Measurements from ENCODE around the gene SCN2A.

DNA sequence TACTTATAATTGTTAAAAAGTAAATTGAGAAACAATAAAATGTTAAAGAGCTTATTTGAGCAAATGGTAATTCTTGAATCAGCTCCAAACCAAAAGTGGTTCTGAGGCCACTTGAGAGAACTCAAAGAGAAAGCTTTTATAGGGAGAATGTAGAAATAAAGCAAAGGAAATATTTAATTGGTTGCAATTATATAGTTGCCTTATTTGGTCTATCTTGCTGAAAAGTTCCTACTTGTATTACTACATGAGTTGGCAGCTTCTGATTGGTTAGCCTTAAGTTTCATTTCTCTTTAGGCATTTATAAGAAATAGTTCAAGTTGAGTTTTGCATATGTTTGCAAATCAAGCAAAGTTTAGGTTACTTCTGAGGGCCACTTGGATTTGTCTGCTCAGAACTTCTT is 38.1 kb downstream of the SCN2A start:
- TF ChIP-seq EZH2 (IDR thresholded peaks at IDR 0.05; ENCODE audit: borderline replicate concordance, low read length): no peak
- TF ChIP-seq, protein P1, sequence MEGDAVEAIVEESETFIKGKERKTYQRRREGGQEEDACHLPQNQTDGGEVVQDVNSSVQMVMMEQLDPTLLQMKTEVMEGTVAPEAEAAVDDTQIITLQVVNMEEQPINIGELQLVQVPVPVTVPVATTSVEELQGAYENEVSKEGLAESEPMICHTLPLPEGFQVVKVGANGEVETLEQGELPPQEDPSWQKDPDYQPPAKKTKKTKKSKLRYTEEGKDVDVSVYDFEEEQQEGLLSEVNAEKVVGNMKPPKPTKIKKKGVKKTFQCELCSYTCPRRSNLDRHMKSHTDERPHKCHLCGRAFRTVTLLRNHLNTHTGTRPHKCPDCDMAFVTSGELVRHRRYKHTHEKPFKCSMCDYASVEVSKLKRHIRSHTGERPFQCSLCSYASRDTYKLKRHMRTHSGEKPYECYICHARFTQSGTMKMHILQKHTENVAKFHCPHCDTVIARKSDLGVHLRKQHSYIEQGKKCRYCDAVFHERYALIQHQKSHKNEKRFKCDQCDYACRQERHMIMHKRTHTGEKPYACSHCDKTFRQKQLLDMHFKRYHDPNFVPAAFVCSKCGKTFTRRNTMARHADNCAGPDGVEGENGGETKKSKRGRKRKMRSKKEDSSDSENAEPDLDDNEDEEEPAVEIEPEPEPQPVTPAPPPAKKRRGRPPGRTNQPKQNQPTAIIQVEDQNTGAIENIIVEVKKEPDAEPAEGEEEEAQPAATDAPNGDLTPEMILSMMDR (IDR thresholded peaks at IDR 0.05; ENCODE audit: low read length): no peak

All from OCI-LY1 (cell line).